GM21390 (cell line): ENCODE results near the gene DBNDD2.

Source experiments
- ATAC-seq: cut with Tn5 transposase; IDR thresholded peaks from one replicate; pipeline ENCODE4 v1.9.1; 2021; ENCODE audit not compliant: unreplicated experiment

DBNDD2 gene

DNA sequence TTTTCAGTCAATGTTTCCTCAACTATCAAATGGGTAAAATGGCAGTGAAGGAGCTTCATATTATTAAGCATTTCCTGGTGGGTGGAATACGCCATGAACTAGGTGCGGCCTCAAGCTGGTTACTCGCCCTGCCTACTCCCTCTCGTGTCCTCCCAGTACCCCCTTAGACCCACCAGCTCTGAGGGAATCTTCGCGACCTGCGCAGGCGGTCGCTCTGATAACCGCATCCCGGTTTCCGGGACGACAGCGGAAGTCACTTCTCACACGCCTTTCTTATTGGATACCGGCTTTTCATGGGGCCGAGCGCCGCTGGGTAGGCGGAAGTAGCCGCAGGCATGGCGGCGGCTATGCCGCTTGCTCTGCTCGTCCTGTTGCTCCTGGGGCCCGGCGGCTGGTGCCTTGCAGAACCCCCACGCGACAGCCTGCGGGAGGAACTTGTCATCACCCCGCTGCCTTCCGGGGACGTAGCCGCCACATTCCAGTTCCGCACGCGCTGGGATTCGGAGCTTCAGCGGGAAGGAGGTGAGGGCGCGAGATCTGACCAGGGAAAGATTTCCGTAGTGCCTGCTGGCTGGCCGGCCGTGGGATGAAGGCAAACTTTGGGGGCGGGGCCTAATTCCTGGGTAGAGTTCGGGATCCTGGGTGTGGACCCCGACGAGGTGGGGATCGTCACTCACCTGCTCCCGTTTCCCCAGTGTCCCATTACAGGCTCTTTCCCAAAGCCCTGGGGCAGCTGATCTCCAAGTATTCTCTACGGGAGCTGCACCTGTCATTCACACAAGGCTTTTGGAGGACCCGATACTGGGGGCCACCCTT, 7.9 kb downstream of the DBNDD2 start, which contains the start of gene PIGT:
TSS of gene PIGT (plus strand) at position 320 of the 816 bp plus-strand sequence. CDS start at position 336, 16 bp downstream.
- peak; percentile 82 for ATAC-seq

DNA sequence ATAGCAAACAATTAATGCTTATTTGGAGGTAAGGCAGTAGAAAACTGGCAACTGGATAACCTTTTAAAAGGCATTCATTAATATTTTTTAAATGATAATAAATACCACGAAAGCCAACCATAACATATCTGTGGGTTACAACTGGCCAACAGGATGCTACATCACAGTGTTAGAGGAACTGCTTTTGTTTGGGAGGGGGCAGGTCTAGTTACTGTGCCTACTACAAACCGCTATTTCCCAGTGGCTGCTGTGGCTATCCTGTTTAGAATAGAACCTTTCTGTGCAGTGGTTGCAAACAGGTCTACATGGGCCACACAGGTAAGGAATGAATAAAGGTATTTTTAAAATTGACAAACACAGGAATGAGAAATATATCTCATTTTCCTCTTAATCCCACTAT, 8.8 kb downstream of the DBNDD2 start:
- ATAC-seq, result no peak

DNA sequence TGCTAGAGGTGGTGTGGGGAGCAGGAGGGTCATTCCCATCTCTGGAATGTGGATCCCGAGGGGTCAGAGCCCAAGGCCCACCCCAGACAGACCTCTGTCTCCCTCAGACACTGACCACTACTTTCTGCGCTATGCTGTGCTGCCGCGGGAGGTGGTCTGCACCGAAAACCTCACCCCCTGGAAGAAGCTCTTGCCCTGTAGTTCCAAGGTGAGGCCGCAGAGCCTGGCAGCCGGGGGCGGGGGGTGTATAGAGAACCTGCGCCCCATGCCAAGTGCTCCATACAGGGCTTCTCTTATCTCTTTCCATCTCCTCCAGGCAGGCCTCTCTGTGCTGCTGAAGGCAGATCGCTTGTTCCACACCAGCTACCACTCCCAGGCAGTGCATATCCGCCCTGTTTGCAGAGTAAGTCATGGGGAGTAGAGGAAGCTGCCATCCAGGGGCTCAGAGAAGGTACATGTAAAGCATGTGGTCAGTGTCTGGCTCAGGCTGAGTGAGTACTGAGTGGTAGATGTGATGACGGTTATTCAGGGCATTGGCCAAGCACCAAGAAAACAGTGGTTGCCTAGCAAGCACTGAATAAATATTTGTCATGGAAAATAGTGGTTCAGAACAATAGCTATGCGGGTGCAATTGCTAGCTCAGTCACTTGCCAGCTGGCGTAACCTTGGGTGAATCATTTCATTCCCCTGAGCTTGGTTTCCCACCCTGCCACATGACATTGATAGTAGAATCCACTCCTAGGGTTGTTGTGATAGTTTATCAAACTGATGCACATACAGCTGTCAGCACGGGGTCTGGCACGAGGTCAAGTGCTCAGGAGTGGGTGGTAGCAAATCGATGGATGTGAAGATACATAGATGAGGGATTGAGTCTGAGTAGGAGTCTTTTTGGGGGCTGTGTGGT, 11.4 kb downstream of the DBNDD2 start:
- ATAC-seq, result peak; percentile 62

DNA sequence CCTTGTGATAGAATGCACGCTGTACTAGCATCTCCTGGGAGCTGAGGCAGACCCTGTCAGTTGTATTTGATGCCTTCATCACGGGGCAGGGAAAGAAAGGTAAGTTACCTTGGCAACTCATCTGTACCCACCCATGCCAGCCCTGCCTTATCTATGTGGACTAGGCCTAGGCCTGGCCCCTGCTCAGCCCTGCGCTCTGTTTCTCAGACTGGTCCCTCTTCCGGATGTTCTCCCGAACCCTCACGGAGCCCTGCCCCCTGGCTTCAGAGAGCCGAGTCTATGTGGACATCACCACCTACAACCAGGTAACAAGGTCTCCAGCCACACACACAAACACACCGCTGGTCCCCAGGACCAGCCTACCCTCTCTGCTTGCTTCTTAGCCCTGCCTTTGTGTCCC, 12.0 kb downstream of the DBNDD2 start:
- ATAC-seq, result no peak

DNA sequence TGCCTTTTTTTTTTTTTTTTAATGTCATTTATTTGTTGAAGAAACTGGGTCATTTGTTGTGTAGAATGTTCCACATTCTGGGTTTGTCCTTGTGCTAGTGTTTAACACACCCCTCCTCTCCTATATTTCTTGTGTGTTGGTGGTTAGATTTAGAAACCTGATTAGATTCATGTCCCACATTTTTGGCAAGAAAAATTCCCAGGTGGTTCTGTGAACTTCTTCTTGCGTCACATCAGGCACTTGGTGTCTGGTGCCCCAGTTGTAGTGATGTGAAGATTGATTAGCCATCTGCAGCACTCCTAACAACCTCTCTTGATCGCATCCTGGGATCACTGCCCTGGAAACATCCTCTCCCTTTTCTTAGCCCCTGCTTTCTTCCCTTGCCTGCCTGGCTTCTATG, 15.6 kb downstream of the DBNDD2 start:
- no peak for ATAC-seq

DNA sequence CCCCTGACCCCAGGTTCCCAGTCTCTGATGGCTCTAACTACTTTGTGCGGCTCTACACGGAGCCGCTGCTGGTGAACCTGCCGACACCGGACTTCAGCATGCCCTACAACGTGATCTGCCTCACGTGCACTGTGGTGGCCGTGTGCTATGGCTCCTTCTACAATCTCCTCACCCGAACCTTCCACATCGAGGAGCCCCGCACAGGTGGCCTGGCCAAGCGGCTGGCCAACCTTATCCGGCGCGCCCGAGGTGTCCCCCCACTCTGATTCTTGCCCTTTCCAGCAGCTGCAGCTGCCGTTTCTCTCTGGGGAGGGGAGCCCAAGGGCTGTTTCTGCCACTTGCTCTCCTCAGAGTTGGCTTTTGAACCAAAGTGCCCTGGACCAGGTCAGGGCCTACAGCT, 17.5 kb downstream of the DBNDD2 start:
- no peak for ATAC-seq

DNA sequence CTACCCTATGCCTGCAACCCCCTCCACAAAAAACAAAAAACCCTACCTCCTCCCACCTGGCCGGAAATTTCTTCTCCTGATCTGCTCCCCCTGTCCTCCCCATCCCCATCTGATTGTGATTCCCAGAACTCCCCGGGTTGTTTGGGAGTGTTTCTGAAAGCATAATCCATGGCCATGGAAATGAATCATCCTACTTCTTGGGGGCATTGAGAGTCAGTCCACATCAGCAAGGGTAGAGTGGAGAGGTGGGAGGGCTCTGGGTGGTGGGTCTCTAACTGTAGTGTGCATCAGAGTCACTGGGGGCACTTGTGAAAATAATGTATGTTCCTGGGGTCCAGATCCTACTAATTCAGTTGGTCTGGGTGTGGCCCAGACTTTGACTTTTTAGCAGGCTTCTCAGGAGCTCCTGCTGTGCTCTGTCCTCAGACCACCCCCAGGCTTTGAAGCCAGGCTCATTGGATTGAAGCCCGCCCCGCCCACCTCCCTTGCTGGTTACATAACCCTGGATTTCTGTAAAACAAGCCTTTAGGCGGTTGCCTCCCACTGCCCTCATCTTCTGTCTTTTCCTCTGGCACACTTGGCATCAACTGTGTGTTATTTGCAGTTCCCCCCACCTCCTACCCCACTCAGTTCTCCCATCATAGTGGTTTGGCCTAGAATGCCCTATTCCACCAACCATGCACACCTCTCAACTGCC, 18.4 kb downstream of the DBNDD2 start:
- ATAC-seq, result no peak

DNA sequence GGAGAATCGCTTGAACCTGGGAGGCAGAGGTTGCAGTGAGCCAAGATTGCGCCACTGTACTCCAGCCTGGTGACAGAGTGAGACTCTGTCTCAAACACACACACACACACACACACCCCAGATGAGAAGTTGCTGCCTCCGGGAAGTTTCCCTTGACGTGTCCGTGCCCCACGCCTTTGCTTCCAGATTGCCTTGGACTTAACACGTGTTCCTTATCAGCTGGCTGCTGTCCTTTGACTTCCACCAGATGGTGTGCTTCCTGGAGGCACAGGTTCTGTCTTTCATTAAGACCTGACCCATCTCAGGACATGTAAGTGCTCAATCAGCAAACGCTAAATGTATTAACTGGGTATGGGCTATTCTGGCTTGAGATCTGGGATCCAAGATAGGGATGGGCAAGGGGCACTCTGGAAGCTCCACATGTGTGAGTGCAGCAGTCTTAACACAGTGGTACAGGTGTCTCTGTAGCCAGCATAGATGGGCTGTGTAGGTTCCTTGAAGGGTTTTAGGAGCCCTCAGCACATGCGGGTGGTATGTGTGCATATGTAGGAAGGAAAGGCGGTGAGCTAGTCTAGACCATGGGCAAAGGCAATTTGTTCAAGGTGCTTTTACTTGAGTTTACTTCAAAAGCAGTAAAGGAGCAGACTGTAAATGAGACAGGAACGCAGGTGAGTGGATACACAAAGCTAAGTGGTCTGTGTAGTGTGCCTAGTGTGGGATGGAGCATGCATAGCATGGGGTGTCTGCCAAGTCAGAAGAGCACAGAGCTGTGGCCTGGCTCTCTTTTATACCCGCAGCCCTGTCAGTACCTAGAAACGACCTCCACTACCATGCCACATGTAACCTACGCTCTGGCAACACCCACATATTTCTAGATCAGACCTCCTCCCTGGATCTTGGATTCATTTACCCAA, 19.4 kb downstream of the DBNDD2 start:
- no peak for ATAC-seq

DNA sequence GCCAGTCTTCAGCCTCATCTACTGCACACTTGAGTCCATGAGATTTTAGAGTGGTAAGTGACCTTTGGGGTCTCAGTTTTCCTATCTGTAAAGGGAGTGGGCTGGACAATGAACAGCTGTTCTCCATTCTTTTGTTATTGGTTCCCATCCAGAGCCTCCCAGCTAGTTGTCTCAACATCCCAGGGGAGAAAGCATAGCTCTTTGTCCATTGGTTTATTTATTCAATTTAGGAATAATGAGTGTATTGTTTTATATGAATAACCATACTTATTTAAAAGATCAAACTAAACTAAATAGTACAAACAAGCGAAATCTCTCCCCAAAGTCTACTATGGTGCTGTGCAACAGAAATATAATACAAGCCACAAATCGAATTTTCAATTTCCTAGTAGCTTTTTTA, 21.5 kb downstream of the DBNDD2 start:
- no peak for ATAC-seq

DNA sequence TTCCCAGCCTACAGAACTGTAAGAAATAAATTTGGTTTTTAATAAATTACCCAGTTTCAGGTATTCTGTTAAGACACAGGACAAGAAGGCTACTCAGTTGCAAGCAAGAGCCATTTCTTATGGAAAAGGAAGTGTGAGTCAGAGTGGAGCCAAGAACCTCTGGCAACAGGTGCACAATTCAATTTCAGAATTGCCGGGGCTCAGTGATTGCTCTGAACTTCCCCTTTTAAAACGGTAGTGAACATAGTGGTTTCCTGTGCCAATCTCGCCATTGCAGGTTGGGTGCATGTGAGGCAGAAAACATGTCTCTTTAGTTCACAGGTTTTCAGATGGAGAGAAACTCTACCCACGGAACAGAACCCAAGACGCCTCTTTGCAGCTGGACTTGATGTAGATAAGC, 24.2 kb downstream of the DBNDD2 start:
- ATAC-seq, result peak; percentile 72

DNA sequence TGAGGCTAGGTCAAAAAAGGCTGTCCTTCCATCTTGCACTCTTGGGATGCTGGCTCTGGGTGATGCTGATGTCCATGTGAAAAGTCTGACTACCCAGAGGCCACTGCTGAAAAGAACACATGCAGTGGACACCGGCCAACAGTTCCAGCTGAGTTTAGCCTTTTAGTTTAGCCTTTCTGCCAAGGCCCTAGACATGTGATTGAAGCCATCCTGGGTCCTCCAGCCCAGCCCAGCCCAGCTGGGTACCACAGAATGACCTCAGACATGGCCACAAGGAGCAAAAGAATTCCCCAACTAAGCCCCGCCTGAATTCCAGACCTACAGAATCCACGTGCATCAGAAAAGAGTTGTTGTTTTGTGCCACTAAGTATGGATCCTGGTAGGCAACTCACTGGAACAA, 25.2 kb downstream of the DBNDD2 start:
- no peak for ATAC-seq

DNA sequence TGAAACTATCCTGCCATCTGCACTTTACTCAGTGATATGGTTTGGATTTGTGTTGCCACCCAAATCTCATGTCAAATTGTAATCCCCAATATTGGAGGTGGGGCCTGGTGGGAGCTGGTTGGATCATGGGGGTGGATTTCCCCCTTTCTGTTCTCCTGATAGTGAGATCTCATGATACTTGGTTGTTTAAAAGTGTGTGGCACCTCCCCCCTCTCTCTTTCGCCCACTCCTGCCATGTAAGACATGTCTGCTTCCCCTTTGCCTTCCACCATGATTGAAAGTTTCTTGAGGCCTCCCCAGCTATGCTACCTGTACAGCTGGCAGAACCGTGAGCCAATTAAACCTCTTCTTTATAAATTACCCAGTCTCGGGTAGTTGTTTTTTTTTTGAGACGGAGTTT, 25.9 kb downstream of the DBNDD2 start:
- ATAC-seq, result no peak

DNA sequence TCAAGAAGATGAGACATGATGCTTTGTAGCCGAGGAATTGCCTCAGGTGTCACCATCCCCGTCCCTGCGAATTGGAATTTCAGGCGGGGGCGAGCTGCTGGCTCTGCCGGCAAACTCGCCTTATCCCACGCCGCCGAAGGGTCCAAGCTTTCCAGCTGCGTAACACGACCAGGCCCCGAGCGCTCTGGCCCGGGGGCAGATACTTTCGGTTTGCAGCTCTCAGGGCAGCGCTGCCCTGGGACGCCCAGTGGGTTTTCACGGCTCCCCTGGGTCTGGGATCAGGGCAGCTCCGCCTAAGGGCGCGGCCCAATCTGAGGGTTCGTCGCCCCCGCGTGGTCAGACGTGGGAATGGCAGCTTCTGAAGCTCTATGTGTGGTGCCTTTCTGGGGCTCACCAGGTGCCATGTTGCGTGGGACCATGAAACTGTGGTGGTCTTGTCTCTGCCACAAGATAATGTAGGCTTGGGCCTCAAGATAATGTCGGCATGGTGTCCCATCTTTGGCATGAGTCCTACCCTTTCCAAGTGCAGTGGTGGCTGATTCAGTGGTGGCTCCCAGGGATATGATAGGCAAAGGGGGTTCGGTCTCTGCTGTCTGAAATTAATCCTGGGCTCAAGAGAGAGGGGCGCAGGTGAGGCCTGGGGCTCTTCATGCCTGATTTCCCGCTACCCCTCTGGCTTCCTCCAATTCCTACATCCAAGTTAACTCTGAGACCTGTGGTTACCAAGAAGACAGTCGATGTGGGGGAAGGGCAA, 28.8 kb downstream of the DBNDD2 start:
- ATAC-seq, result no peak

DNA sequence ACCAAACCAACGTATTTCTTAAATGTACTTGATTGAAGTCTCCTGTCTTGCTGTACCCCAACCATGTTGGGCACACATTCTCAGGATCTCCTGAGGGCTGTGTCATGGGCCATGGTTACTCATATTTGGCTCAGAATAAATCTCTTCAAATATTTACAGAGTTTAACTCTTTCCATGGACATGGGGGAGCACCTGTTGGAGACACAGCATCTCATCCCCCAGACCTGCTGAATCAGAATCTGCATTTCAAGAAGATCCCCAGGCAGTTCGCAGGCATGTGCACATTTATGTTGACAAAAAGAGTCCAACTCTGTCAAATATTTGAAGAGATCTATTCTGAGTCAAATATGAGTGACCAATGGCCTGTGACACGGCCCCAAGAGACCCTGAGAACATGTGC, 32.3 kb downstream of the DBNDD2 start:
- no peak for ATAC-seq

DNA sequence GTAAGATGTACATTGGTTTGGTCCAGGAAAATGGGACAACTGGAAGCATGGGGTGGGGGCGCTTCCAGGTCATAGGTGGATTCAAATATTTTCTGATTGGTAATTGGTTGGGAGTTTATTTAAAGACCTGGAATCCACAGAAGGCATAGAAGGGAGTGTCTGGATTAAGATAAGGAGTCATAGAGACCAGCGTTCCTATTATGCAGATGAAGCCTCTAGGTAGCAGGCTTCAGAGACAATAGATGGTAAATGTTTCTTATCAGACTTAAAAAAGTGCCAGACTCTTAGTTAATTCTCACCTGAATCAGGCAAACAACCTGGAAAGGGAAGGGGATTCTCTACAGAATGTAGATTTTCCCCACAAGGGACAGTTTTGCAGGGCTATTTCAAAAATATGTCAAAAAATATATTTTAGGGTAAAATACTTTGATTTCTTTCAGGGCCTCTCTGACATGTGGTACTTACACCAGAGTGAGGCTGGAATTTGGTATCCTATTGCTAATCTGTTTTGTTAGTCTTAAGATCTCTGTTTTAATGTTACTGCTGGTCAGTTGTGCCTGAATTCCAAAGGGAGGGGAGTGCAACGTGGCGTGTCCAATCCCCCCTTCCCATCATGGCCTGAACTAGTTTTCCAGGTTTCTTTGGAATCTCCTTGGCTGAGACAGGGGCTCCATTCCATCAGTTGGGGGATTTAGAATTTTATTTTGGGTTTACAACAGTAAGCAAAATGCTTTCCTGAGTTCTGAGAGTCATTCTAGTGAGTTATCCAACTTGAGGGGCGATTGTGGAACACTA, 33.0 kb downstream of the DBNDD2 start:
- no peak for ATAC-seq

DNA sequence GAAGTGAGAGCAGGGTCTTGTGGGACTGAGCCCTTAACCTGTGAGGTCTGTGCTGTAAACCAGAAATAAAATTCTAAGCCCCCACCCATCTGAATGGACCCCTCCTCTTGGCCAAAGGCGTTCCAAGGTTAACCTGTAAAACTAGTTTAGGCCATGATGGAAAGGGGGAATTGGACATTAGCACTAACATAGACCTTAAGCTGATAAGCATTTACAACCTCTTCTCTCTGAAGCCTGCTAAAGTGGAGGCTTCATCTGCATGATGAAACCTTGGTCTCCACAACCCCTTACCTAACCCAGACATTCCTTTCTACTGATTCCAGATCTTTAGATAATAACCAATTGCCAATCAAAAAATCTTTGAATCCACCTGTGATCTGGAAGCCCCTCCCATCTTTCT, 33.7 kb downstream of the DBNDD2 start:
- ATAC-seq, result no peak

DNA sequence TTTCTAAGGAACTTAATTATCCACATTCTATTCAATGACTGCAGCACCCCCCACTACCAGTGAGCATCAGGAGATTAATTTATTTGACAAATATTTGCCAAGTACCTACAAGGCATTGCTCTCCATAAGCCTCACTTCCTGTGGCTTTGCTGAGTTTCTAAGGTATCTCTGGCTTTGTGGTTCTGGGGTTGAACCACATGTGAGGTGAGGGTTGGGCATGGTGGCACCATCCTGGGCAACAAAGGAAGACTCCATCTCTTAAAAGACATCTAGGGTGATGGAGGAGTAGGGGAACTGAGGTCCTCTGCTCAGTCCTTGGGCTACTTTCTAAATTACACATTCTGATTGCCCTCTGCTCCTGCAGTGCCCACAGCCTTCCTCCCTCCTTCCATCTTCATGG, 36.0 kb downstream of the DBNDD2 start:
- ATAC-seq, result no peak

DNA sequence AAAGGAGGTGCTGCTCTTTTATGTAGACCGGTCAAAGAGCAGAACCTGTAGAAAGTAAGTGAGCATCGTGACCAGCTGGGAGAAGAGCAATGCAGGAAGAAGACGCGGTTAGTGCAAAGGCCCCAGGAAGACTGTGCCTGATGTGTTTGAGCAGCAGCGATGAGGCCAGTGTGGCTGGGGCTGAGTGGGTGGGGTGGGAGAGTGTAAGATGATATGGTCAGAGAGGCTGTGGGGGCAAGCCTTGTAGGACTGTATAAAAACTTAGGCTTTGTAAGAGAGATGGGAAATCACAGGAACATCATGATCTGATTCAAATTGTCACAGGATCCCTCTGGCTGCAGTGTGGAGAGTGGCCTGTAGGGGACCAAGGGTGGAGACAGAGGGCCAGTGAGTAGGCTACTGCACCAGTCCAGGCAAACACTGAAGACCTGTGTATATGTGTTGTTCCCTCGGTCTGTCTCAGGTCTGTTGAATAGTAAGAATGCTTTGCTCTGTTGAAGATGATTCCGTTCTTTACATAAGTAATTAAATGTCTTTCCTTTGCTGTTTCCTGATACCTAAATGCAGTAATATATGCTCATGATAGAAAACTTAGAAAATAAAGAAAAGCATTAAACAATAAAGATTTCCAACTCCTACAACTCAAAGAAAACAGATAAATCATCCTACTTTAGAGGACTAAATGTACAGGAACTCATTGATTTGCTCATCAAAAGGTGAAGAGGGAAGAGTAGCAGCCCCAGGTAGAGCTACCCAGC, 37.9 kb downstream of the DBNDD2 start:
- ATAC-seq, result no peak
